Tibial artery (tissue), 4 donors: ENCODE measurements around the gene TAB2.

Experiments
- DNase-seq, 2 donors: peaks; one replicate each; pipeline ENCODE4 v3.0.0-alpha.2; 2019
- H3K27ac ChIP-seq, 2 donors: fragments of 200-600 bp; sonication (generic) in 1 of 2; 1 replicate in 1 of 2; 2 replicates in 1 of 2; pipeline ENCODE4 v1.5.1; 2018 to 2019; ENCODE audit warnings: mild to moderate bottlenecking in 1 of 2
- H3K27me3 ChIP-seq, 2 donors: fragments of 200-600 bp; sonication (generic) in 1 of 2; one replicate each; pipeline versions ENCODE4 v1.5.1 to v1.6.0; 2016 to 2019
- H3K36me3 ChIP-seq, 3 donors: fragments of 200-600 bp; sonication (generic) in 2 of 3; one replicate each; pipeline ENCODE4 v1.5.1; 2016 to 2019; ENCODE audit warnings: mild to moderate bottlenecking in 2 of 3
- H3K4me1 ChIP-seq, 4 donors: fragments of 200-600 bp; sonication (generic) in 2 of 4; 1 replicate in 3 of 4; 2 replicates in 1 of 4; pipeline ENCODE4 v1.5.1; 2016 to 2019
- H3K4me3 ChIP-seq, 2 donors: fragments of 200-600 bp; sonication (generic) in 1 of 2; 1 replicate in 1 of 2; 2 replicates in 1 of 2; pipeline ENCODE4 v1.5.1; 2018 to 2019; ENCODE audit warnings: mild to moderate bottlenecking in 2 of 2
- H3K9me3 ChIP-seq, 3 donors: fragments of 200-600 bp; sonication (generic) in 1 of 3; one replicate each; pipeline ENCODE4 v1.5.1; 2016 to 2019
- intact Hi-C: fragments of 100-400 bp; cut with DNase I; formaldehyde crosslinking; loops from one replicate; pipeline ENCODE4 v1.15.0; 2023; ENCODE audit warnings: low total_unique reads
- TF ChIP-seq, protein P1 (sequence below), 2 experiments: fragments of 200-600 bp in 1 of 2; fragments of 450-650 bp in 1 of 2; IDR thresholded peaks; one replicate each; pipeline ENCODE4 v1.5.1; 2017 to 2019; ENCODE audit warnings: antibody characterized with exemption in 2 of 2, mild to moderate bottlenecking in 1 of 2, moderate library complexity in 1 of 2

TAB2 gene, protein sequence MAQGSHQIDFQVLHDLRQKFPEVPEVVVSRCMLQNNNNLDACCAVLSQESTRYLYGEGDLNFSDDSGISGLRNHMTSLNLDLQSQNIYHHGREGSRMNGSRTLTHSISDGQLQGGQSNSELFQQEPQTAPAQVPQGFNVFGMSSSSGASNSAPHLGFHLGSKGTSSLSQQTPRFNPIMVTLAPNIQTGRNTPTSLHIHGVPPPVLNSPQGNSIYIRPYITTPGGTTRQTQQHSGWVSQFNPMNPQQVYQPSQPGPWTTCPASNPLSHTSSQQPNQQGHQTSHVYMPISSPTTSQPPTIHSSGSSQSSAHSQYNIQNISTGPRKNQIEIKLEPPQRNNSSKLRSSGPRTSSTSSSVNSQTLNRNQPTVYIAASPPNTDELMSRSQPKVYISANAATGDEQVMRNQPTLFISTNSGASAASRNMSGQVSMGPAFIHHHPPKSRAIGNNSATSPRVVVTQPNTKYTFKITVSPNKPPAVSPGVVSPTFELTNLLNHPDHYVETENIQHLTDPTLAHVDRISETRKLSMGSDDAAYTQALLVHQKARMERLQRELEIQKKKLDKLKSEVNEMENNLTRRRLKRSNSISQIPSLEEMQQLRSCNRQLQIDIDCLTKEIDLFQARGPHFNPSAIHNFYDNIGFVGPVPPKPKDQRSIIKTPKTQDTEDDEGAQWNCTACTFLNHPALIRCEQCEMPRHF

DNA sequence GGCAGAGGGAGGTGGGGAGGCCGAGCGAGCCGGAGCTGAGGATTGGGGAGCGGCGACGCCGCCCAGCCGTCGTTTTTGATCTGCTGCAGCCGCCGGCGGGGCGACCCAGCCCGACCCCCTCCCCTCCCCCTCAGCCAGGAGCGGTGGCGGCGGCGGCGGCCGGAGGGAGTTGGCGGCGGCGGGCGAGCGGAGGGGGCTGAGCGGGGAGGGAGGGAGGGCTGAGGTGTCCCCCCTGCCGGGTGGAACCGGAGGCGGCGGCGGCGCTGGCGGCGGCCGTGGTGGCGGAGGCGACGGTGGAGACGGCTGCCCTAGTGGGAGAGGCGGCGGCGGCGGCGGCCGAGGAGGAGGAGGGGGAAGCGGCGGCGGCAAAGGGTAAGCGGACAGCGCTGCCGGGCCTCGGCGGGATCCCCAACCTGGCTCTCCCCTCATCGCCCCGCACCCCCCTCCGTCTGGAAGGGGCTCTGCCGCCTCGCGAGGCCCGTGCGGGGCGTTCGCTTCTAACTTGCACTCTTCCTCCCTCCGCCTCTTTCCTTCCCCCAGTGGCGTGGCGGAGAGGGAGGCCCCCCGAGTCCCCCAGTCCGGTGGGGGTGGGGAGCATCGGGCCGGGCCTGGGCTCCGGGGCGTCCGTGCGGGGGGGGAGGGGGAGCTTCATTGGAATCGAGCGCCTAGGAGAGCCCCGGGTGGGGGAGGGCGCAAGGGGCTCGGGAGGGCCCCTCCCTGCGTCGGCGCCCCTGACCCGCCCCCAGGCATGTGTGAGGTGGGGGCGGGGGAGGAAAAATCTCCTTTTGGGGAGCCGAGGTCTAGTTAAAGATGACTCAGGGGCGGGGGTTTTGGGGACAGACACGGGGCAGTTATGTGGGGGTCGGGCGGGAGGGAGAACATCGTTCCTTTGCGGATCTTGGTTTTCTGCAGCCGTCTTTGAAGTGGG is at the start of gene TAB2:
Gene TAB2, plus strand, starts transcription at position 69 of the 928 bp plus-strand sequence. CDS start 52,286 bp downstream, outside the sequence.
- Histone ChIP-seq H3K4me1 (peaks cover 0 to 32% (median 13%) of the 10 kb centered on the region in 4 donors), H3K9me3 (no peaks in the 10 kb centered on the region), H3K27ac (peak within 1 kb of the TSS; percentile 97 to 98), H3K36me3 (no peaks in the 10 kb centered on the region), H3K27me3 (peaks cover 0 to 4% of the 10 kb centered on the region in 2 donors), H3K4me3 (peak within 1 kb of the TSS; percentile 72 to 97)
- TF ChIP-seq, protein P1, sequence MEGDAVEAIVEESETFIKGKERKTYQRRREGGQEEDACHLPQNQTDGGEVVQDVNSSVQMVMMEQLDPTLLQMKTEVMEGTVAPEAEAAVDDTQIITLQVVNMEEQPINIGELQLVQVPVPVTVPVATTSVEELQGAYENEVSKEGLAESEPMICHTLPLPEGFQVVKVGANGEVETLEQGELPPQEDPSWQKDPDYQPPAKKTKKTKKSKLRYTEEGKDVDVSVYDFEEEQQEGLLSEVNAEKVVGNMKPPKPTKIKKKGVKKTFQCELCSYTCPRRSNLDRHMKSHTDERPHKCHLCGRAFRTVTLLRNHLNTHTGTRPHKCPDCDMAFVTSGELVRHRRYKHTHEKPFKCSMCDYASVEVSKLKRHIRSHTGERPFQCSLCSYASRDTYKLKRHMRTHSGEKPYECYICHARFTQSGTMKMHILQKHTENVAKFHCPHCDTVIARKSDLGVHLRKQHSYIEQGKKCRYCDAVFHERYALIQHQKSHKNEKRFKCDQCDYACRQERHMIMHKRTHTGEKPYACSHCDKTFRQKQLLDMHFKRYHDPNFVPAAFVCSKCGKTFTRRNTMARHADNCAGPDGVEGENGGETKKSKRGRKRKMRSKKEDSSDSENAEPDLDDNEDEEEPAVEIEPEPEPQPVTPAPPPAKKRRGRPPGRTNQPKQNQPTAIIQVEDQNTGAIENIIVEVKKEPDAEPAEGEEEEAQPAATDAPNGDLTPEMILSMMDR (IDR thresholded peaks at IDR 0.05): no peak
- intact Hi-C loops: no loop called here
- peak; percentile 25 to 78 for DNase-seq

- no peaks in the 10 kb centered on the region for H3K36me3 ChIP-seq
- DNase-seq: no peak
- TF ChIP-seq, protein P1 (IDR thresholded peaks at IDR 0.05): no peak
- H3K9me3 ChIP-seq: peaks cover 0 to 3% (median 0%) of the 10 kb centered on the region in 3 donors
- intact Hi-C loops: no loop called here
- no peak overlapping the region for H3K4me3 ChIP-seq
- H3K27me3 ChIP-seq: no peaks in the 10 kb centered on the region
- H3K27ac ChIP-seq: no peak overlapping the region
- H3K4me1 ChIP-seq: no peaks in the 10 kb centered on the region
Observed at GRCh38 chr6:149268146-149268545, 49.4 kb upstream of the TAB2 start.

DNA sequence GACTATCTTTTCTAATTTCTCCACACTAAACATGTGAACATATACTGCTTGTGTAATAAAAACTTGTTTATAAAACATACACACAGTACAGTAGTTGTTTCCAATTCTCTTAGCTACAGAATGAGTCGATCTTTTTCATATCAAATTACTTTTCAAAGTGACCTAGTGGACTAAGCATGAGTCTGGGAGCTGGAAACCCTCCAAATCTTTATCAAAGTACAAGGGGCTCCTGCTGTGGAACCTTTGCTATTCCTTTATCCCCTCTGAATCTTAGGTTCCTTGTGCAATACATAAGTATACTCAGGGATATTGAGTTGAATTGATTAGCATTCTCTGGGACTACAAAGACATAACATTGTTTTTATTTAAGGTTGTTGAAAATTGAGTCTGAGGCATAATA is 48.7 kb upstream of the TAB2 start:
- no peak for DNase-seq
- H3K36me3 ChIP-seq: no peaks in the 10 kb centered on the region
- no peak overlapping the region for H3K4me3 ChIP-seq
- H3K27ac ChIP-seq: no peak overlapping the region
- H3K27me3 ChIP-seq: no peaks in the 10 kb centered on the region
- TF ChIP-seq, protein P1 (IDR thresholded peaks at IDR 0.05): no peak
- H3K9me3 ChIP-seq: peaks cover 0 to 3% (median 0%) of the 10 kb centered on the region in 3 donors
- H3K4me1 ChIP-seq: no peaks in the 10 kb centered on the region
- intact Hi-C loops: no loop called here

DNA sequence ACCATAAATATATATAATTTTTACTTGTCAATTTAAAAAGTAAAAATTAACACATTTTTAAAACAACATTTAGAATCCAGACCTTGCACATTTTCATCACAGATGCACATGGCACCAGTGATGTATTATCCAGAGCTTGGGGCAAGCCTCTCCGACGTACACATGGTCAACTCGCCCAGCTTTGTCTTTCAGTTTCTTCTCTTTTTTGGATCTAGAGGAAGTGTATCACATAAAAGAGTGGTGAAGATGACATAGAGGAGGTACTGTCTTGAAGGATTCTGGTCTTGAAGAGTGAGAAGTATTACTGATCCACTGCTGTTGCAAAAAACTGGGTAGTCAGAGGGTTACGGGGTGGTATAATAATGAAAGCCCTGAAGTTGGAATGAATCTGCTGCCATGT is 46.9 kb upstream of the TAB2 start:
- peaks cover 0 to 3% (median 0%) of the 10 kb centered on the region in 3 donors for H3K9me3 ChIP-seq
- no peaks in the 10 kb centered on the region for H3K36me3 ChIP-seq
- H3K27me3 ChIP-seq: no peaks in the 10 kb centered on the region
- intact Hi-C loops: no loop called here
- no peak for DNase-seq
- TF ChIP-seq, protein P1 (IDR thresholded peaks at IDR 0.05): no peak
- no peaks in the 10 kb centered on the region for H3K4me1 ChIP-seq
- H3K4me3 ChIP-seq: no peak overlapping the region
- H3K27ac ChIP-seq: no peak overlapping the region
